MG63 (cell line): ENCODE measurements around the gene SCRN1. TPM values are rescaled to one million over a fixed set of nuclear protein-coding genes. Genes with fewer than 3 reads are reported as not detected.

ENCODE experiments used
- DNase-seq: peaks from one replicate; pipeline ENCODE4 v3.0.0-alpha.2; 2020
- H3K27me3 ChIP-seq: fragments of 250-450 bp; sonication (Bioruptor Pico); 2 replicates; pipeline ENCODE4 v1.5.1; 2020; ENCODE audit warnings: mild to moderate bottlenecking, moderate library complexity
- H3K36me3 ChIP-seq: fragments of 250-450 bp; sonication (Bioruptor Pico); 2 replicates; pipeline ENCODE4 v1.5.1; 2020; ENCODE audit warnings: mild to moderate bottlenecking, moderate library complexity
- H3K4me3 ChIP-seq: fragments of 250-450 bp; sonication (Bioruptor Pico); 2 replicates; pipeline ENCODE4 v1.5.1; 2020; ENCODE audit warnings: mild to moderate bottlenecking, moderate library complexity
- H3K9me3 ChIP-seq: fragments of 250-450 bp; sonication (Bioruptor Pico); 2 replicates; pipeline ENCODE4 v1.5.1; 2020; ENCODE audit warnings: mild to moderate bottlenecking, moderate library complexity
- total RNA-seq: library from RNA; depleted of rRNA; stranded (reverse); fragments of >200 nt; shearing (Covaris generic); gene quantifications from 2 replicates; pipeline ENCODE4 v1.2.3, GENCODE V29; 2014; ENCODE audit warnings: low replicate concordance; rRNA removed

SCRN1 gene
- total RNA-seq, 1 experiment from 2014 or later = 35.7 TPM

- Histone ChIP-seq H3K27me3 (no peaks in the 10 kb centered on the region), H3K9me3 (no peaks in the 10 kb centered on the region), H3K36me3 (no peaks in the 10 kb centered on the region), H3K4me3 (no peak overlapping the region)
- DNase-seq = no peak
These were observed 112.4 kb downstream of the SCRN1 start for GRCh38 chr7:29877196-29877595.

- Histone ChIP-seq H3K4me3 (no peak overlapping the region), H3K9me3 (no peaks in the 10 kb centered on the region), H3K27me3 (no peaks in the 10 kb centered on the region; the same call in 1 of the 2 replicates), H3K36me3 (no peaks in the 10 kb centered on the region)
- no peak for DNase-seq
These were observed 113.9 kb downstream of the SCRN1 start for GRCh38 chr7:29875741-29876140.

GRCh38 chr7:29873644-29874294 lies 115.8 kb downstream of the SCRN1 start:
- H3K9me3 ChIP-seq = no peaks in the 10 kb centered on the region
- H3K27me3 ChIP-seq = no peaks in the 10 kb centered on the region; the same call in 1 of the 2 replicates
- no peaks in the 10 kb centered on the region for H3K36me3 ChIP-seq
- no peak overlapping the region for H3K4me3 ChIP-seq
- no peak for DNase-seq

GRCh38 chr7:29871787-29872398 lies 117.7 kb downstream of the SCRN1 start:
- DNase-seq = no peak
- Histone ChIP-seq H3K27me3 (no peaks in the 10 kb centered on the region; the same call in 1 of the 2 replicates), H3K4me3 (no peak overlapping the region), H3K36me3 (no peaks in the 10 kb centered on the region), H3K9me3 (no peaks in the 10 kb centered on the region)

Other genes starting within 250 kb of the SCRN1 start
- not detected in 2 replicates for gene WIPF3, start 183.3 kb downstream of the SCRN1 start, total RNA-seq
- 8.1 and 16.1 TPM in 2 replicates for gene FKBP14, start 36.9 kb upstream of the SCRN1 start, total RNA-seq
- gene PLEKHA8, start 38.6 kb upstream of the SCRN1 start, total RNA-seq = 8.6 and 10.6 TPM in 2 replicates
- 2.0 and 7.1 TPM in 2 replicates for gene MTURN, start 145.2 kb upstream of the SCRN1 start, total RNA-seq